Kidney epithelial cell (primary cell): ENCODE results near the gene TENT5C. TPM values are rescaled to one million over a fixed set of nuclear protein-coding genes. Genes with fewer than 3 reads are reported as not detected.

ENCODE experiments used
- DNase-seq: peaks from one replicate; pipeline ENCODE4 v3.0.0-alpha.2; 2010; ENCODE audit warnings: low read depth
- H3K27me3 ChIP-seq: 2 replicates; pipeline ENCODE4 v1.6.0; 2011; ENCODE audit warnings: low read length; ENCODE audit not compliant: control insufficient read depth, insufficient read depth
- H3K36me3 ChIP-seq: 2 replicates; pipeline ENCODE4 v1.5.1; 2011; ENCODE audit warnings: low read length; ENCODE audit not compliant: control insufficient read depth, insufficient read depth
- H3K4me3 ChIP-seq: 2 replicates; pipeline ENCODE4 v1.5.1; 2011; ENCODE audit warnings: low read depth, mild to moderate bottlenecking, control low read depth, low read length
- CTCF ChIP-seq: IDR thresholded peaks from 2 replicates; pipeline ENCODE4 v1.5.1; 2011; ENCODE audit warnings: mild to moderate bottlenecking, moderate library complexity, low read length, control low read depth, inconsistent platforms; ENCODE audit not compliant: insufficient read depth, poor library complexity, severe bottlenecking
- total RNA-seq: library from RNA; depleted of rRNA; stranded (reverse); fragments of >200 nt; gene quantifications from 2 replicates; pipeline ENCODE4 v1.2.3, GENCODE V29; 2015

TENT5C gene
- total RNA-seq, 1 donor from 2014 or later, result 0.13 TPM

- Histone ChIP-seq H3K27me3 (peaks cover 4% of the 10 kb centered on the region), H3K36me3 (no peaks in the 10 kb centered on the region), H3K4me3 (no peak overlapping the region)
- no peak for TF ChIP-seq CTCF
- DNase-seq, result no peak
Observed at GRCh38 chr1:117613249-117613968, 7.6 kb downstream of the TENT5C start.

- no peak for DNase-seq
- H3K36me3 ChIP-seq, result no peaks in the 10 kb centered on the region
- peaks cover 4% of the 10 kb centered on the region for H3K27me3 ChIP-seq
- TF ChIP-seq CTCF, result no peak
- no peak overlapping the region for H3K4me3 ChIP-seq
Observed at GRCh38 chr1:117613969-117614729, 8.3 kb downstream of the TENT5C start.

- TF ChIP-seq CTCF, result no peak
- no peak overlapping the region for H3K4me3 ChIP-seq
- DNase-seq, result no peak
Observed at GRCh38 chr1:117615474-117615873, 9.6 kb downstream of the TENT5C start.

GRCh38 chr1:117616356-117616755 lies 10.5 kb downstream of the TENT5C start:
- no peak for TF ChIP-seq CTCF
- Histone ChIP-seq H3K27me3 (no peaks in the 10 kb centered on the region), H3K36me3 (no peaks in the 10 kb centered on the region), H3K4me3 (no peak overlapping the region)
- DNase-seq, result no peak

More at GRCh38 chr1:117615474-117615873, 9.6 kb downstream of the TENT5C start:
- Histone ChIP-seq H3K36me3 (no peaks in the 10 kb centered on the region), H3K27me3 (no peaks in the 10 kb centered on the region)

- TF ChIP-seq CTCF, result no peak
- H3K4me3 ChIP-seq, result no peak overlapping the region
Observed at GRCh38 chr1:117616967-117617366, 11.1 kb downstream of the TENT5C start.

More at GRCh38 chr1:117616967-117617366, 11.1 kb downstream of the TENT5C start:
- Histone ChIP-seq H3K27me3 (no peaks in the 10 kb centered on the region), H3K36me3 (no peaks in the 10 kb centered on the region)
- no peak for DNase-seq
